ENCODE results near the gene YTHDC1. TPM values are rescaled to one million over a fixed set of nuclear protein-coding genes. Genes with fewer than 3 reads are reported as not detected.
A peak's percentile ranks its signal among the peaks of the same experiment; 100 is the strongest.
"Not testable (repeated sequence)": the region's sequence is repeated elsewhere in the genome, so short reads cannot be mapped to it uniquely, and the experiment has no call there.

Gene YTHDC1
- total RNA-seq, 2 donors from 2014 or later, result 231 to 258 TPM

GRCh38 chr4:68310651-68311247 is 39.1 kb downstream of the YTHDC1 start:
- H3K27ac Mint-ChIP-seq, result no peak overlapping the region
- ATAC-seq (peak; percentile 24), DNase-seq (no peak)
- H3K4me3 Mint-ChIP-seq, result no peak overlapping the region
- H3K9me3 ChIP-seq (ENCODE audit: control insufficient read depth, low read length, poor library complexity, severe bottlenecking), result no peaks in the 10 kb centered on the region
- no peaks in the 10 kb centered on the region for H3K27me3 Mint-ChIP-seq
- H3K36me3 Mint-ChIP-seq (ENCODE audit: low read depth), result peaks cover 6% of the 10 kb centered on the region
- peaks cover 9% of the 10 kb centered on the region for H3K4me1 Mint-ChIP-seq

DNA sequence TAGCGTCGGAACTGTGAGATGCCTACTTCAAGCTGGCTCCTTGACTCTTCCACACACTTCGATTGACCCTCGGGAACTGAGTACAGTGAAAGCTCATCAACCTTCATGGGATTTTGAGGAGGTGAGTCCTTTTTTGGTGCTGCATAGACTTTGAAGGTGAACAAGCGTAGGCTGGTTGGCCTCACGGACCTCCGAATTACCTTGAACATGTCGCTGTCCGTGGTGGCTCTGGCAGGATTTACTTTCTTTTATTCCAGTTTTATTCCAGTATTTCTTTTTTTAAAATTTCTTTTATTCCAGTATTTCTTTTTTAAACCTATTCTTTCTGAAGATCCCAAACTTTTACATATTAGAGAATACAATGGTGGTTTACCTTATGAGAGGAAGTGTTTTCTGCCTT is 45.2 kb downstream of the YTHDC1 start:
- no peaks in the 10 kb centered on the region for H3K9me3 ChIP-seq (ENCODE audit: control insufficient read depth, low read length, poor library complexity, severe bottlenecking)
- peaks cover 2% of the 10 kb centered on the region for H3K36me3 Mint-ChIP-seq (ENCODE audit: low read depth)
- DNase-seq (no peak), ATAC-seq (no peak)
- peaks cover 11% of the 10 kb centered on the region for H3K4me1 Mint-ChIP-seq
- H3K27ac Mint-ChIP-seq, result no peak overlapping the region
- H3K27me3 Mint-ChIP-seq, result no peaks in the 10 kb centered on the region
- H3K4me3 Mint-ChIP-seq, result no peak overlapping the region

- no peak for ATAC-seq
- peaks cover 4% of the 10 kb centered on the region for H3K36me3 Mint-ChIP-seq (ENCODE audit: low read depth)
- DNase-seq, result no peak
- no peaks in the 10 kb centered on the region for H3K4me1 Mint-ChIP-seq
- H3K4me3 Mint-ChIP-seq, result no peak overlapping the region
- H3K9me3 ChIP-seq (ENCODE audit: control insufficient read depth, low read length, poor library complexity, severe bottlenecking), result no peaks in the 10 kb centered on the region
- no peak overlapping the region for H3K27ac Mint-ChIP-seq
- H3K27me3 Mint-ChIP-seq, result peaks cover 5% of the 10 kb centered on the region
Measured at GRCh38 chr4:68299492-68300457, 50.1 kb downstream of the YTHDC1 start.

DNA sequence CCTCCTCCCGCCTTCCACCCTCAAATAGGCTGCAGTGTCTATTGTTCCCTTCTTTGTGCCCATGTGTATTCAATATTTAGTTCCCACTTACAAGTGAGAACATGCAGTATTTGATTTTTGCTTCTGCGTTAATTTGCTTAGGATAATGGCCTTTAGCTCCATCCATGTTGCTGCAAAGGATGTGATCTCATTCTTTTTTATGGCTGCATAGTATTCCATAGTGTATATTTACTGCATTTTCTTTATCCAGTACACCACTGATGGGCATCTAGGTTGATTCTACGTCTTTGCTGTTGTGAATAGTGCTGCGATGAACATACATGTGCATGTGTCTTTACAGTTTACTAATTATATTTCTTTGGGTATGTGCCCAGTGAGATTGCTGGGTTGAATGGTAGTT is 52.8 kb downstream of the YTHDC1 start:
- Mint-ChIP-seq H3K4me1 (no peaks in the 10 kb centered on the region), H3K36me3 (ENCODE audit: low read depth) (peaks cover 2% of the 10 kb centered on the region), H3K4me3 (no peak overlapping the region), H3K27me3 (peaks cover 5% of the 10 kb centered on the region), H3K27ac (no peak overlapping the region)
- ATAC-seq, result no peak
- DNase-seq, result no peak
- no peaks in the 10 kb centered on the region for H3K9me3 ChIP-seq (ENCODE audit: control insufficient read depth, low read length, poor library complexity, severe bottlenecking)

DNA sequence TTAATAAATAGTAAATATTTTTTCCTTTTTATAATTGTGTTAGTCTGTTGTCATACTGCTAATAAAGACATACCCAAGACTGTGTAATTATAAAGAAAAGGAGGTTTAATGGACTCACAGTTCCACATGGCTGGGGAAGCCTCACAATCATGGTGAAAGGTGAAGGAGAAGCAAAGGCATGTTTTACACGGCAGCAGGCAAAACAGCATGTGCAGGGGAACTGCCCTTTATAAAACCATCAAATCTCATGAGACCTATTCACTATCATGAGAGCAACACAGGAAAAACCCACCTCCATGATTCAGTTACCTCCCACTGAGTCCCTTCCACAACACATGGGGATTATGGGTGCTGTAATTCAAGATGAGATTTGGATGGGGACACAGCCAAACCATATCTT is 58.6 kb downstream of the YTHDC1 start:
- no peaks in the 10 kb centered on the region for H3K9me3 ChIP-seq (ENCODE audit: control insufficient read depth, low read length, poor library complexity, severe bottlenecking)
- DNase-seq (no peak), ATAC-seq (no peak)
- no peak overlapping the region for H3K27ac Mint-ChIP-seq
- H3K4me3 Mint-ChIP-seq, result no peak overlapping the region
- H3K27me3 Mint-ChIP-seq, result peaks cover 23% of the 10 kb centered on the region
- peaks cover 6% of the 10 kb centered on the region for H3K4me1 Mint-ChIP-seq
- H3K36me3 Mint-ChIP-seq (ENCODE audit: low read depth), result peaks cover 2% of the 10 kb centered on the region

GRCh38 chr4:68288393-68288740 is 61.5 kb downstream of the YTHDC1 start:
- Mint-ChIP-seq H3K27me3 (peaks cover 18% of the 10 kb centered on the region), H3K4me1 (peaks cover 6% of the 10 kb centered on the region), H3K4me3 (no peak overlapping the region), H3K36me3 (ENCODE audit: low read depth) (no peaks in the 10 kb centered on the region), H3K27ac (peak overlapping the region; percentile 77)
- ATAC-seq (no peak), DNase-seq (no peak)
- H3K9me3 ChIP-seq (ENCODE audit: control insufficient read depth, low read length, poor library complexity, severe bottlenecking), result no peaks in the 10 kb centered on the region

- Mint-ChIP-seq H3K4me3 (no peak overlapping the region), H3K27me3 (peaks cover 18% of the 10 kb centered on the region), H3K36me3 (ENCODE audit: low read depth) (peaks cover under 1% of the 10 kb centered on the region), H3K4me1 (peaks cover 6% of the 10 kb centered on the region), H3K27ac (no peak overlapping the region)
- H3K9me3 ChIP-seq (ENCODE audit: control insufficient read depth, low read length, poor library complexity, severe bottlenecking), result no peaks in the 10 kb centered on the region
- DNase-seq (no peak), ATAC-seq (no peak)
Measured at GRCh38 chr4:68287704-68288392, 62.0 kb downstream of the YTHDC1 start.

GRCh38 chr4:68283714-68284113 is 66.2 kb downstream of the YTHDC1 start:
- ATAC-seq (no peak), DNase-seq (no peak)
- H3K9me3 ChIP-seq (ENCODE audit: control insufficient read depth, low read length, poor library complexity, severe bottlenecking), result no peaks in the 10 kb centered on the region
- Mint-ChIP-seq H3K4me3 (no peak overlapping the region), H3K27ac (no peak overlapping the region), H3K36me3 (ENCODE audit: low read depth) (peaks cover 2% of the 10 kb centered on the region), H3K27me3 (peaks cover 17% of the 10 kb centered on the region), H3K4me1 (peaks cover 2% of the 10 kb centered on the region)

DNA sequence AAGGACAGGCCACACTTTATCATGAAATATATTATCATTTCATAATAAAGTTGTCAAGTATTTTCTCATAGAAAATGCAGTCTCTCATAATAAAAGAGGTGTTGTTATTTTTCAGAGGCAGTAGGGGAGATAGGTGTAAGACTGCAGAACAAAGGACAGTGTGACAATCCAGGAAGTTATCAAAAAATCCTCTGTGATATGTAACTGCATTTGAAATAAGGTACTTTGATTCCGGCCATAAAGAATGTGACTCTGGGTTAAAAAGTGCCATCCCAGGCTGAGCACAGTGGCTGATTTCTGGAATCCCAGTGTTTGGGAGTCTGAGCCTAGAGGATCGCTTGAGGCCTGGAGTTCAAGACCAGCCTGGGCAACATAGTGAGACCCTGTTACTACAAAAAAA is 66.8 kb downstream of the YTHDC1 start:
- peaks cover 2% of the 10 kb centered on the region for H3K36me3 Mint-ChIP-seq (ENCODE audit: low read depth)

GRCh38 chr4:68281796-68282740 is 67.8 kb downstream of the YTHDC1 start:
- peaks cover 14% of the 10 kb centered on the region for H3K27me3 Mint-ChIP-seq
- H3K36me3 Mint-ChIP-seq (ENCODE audit: low read depth); H3K27ac Mint-ChIP-seq; H3K4me1 Mint-ChIP-seq; H3K4me3 Mint-ChIP-seq; DNase-seq; ATAC-seq; H3K9me3 ChIP-seq (ENCODE audit: control insufficient read depth, low read length, poor library complexity, severe bottlenecking): not testable (repeated sequence)

More for the DNA sequence above, 66.8 kb downstream of the YTHDC1 start:
- ATAC-seq (no peak), DNase-seq (no peak)
- Mint-ChIP-seq H3K4me1 (no peaks in the 10 kb centered on the region), H3K27ac (no peak overlapping the region), H3K4me3 (no peak overlapping the region), H3K27me3 (peaks cover 13% of the 10 kb centered on the region)
- no peaks in the 10 kb centered on the region for H3K9me3 ChIP-seq (ENCODE audit: control insufficient read depth, low read length, poor library complexity, severe bottlenecking)

DNA sequence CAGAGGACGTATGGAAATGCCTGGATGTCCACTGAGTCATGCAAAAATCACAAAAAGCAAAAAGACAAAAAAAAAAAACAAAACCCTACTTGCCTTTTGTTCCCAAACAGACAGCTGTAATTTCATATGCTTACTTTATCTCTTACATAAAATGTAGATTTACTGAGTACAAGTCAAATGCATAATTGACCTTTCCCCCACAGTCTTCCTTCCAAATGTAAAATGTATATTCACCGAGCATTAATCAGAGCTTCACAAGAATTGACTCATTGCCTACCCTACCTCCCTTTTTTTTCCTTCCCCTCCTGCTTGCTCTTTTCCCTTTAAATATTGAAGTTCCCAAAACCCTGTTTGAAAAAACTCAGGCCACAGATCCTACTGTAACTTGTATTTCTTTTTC is 71.9 kb downstream of the YTHDC1 start:
- DNase-seq (no peak), ATAC-seq (no peak)
- Mint-ChIP-seq H3K27me3 (peaks cover 24% of the 10 kb centered on the region), H3K36me3 (ENCODE audit: low read depth) (peaks cover 2% of the 10 kb centered on the region), H3K27ac (no peak overlapping the region), H3K4me1 (no peaks in the 10 kb centered on the region), H3K4me3 (no peak overlapping the region)
- H3K9me3 ChIP-seq (ENCODE audit: control insufficient read depth, low read length, poor library complexity, severe bottlenecking), result no peaks in the 10 kb centered on the region

DNA sequence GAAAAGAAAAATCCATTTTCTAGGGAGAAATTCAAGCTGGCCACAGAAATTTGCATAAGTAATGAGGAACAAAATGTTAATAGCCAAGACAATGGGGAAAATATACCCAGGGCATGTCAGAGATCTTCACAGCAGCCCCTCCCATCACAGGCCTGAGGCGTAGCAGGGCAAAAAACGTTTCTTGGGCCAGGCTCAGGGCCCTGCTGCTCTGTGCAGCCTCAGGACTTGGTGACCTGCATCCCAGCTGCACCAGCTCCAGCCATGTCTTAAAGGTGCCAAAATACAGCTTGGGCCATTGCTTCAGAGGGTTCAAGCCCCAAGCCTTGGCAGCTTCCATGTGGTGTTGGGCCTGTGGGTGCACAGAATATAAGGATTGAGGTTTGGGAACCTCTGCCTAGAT is 72.3 kb downstream of the YTHDC1 start:
- H3K4me3 Mint-ChIP-seq, result no peak overlapping the region
- ATAC-seq (no peak), DNase-seq (no peak)
- H3K36me3 Mint-ChIP-seq (ENCODE audit: low read depth), result peaks cover under 1% of the 10 kb centered on the region
- H3K9me3 ChIP-seq (ENCODE audit: control insufficient read depth, low read length, poor library complexity, severe bottlenecking), result no peaks in the 10 kb centered on the region
- H3K27ac Mint-ChIP-seq, result no peak overlapping the region
- no peaks in the 10 kb centered on the region for H3K4me1 Mint-ChIP-seq
- H3K27me3 Mint-ChIP-seq, result peaks cover 26% of the 10 kb centered on the region
